Breast epithelium (tissue), 4 donors: ENCODE data around the gene ABHD10. TPM values are rescaled to one million over a fixed set of nuclear protein-coding genes. Genes with fewer than 3 reads are reported as not detected.

Experiments
- DNase-seq, 2 donors: peaks; one replicate each; pipeline ENCODE4 v3.0.0-alpha.2; 2019; ENCODE audit warnings: low spot score in 2 of 2
- H3K27ac ChIP-seq, 2 donors: fragments of 200-600 bp; sonication (generic) in 1 of 2; one replicate each; pipeline ENCODE4 v1.5.1; 2016 to 2019; ENCODE audit warnings: mild to moderate bottlenecking in 1 of 2
- H3K27me3 ChIP-seq, 2 donors: fragments of 200-600 bp; sonication (generic) in 1 of 2; one replicate each; pipeline versions ENCODE4 v1.5.1 to v1.6.0; 2017 to 2019; ENCODE audit warnings: control low read depth in 1 of 2, mild to moderate bottlenecking in 1 of 2
- H3K36me3 ChIP-seq: fragments of 200-600 bp; one replicate; pipeline ENCODE4 v1.5.1; 2019
- H3K4me1 ChIP-seq, 2 donors: fragments of 200-600 bp; sonication (generic); one replicate each; pipeline ENCODE4 v1.5.1; 2016 to 2019; ENCODE audit warnings: control low read depth in 1 of 2
- H3K4me3 ChIP-seq, 3 donors: fragments of 200-600 bp; sonication (generic); 1 replicate in 2 of 3; 2 replicates in 1 of 3; pipeline ENCODE4 v1.5.1; 2016 to 2019; ENCODE audit warnings: mild to moderate bottlenecking in 3 of 3, moderate library complexity in 2 of 3
- H3K9me3 ChIP-seq, 2 donors: fragments of 200-600 bp; sonication (generic) in 1 of 2; one replicate each; pipeline ENCODE4 v1.5.1; 2016 to 2019; ENCODE audit warnings: control low read depth in 1 of 2
- CTCF ChIP-seq, 3 donors: fragments of 450-650 bp; IDR thresholded peaks; one replicate each; pipeline ENCODE4 v1.5.1; 2016 to 2017; ENCODE audit warnings: antibody characterized with exemption in 3 of 3, mild to moderate bottlenecking in 3 of 3, moderate library complexity in 3 of 3
- POLR2A ChIP-seq: fragments of 450-650 bp; IDR thresholded peaks from one replicate; pipeline ENCODE4 v1.6.1; 2016; ENCODE audit warnings: antibody characterized with exemption, mild to moderate bottlenecking, moderate library complexity
- POLR2AphosphoS5 ChIP-seq, 3 donors: sonication (generic); formaldehyde crosslinking; IDR thresholded peaks; one replicate each; pipeline ENCODE4 v1.6.1; 2017; ENCODE audit warnings: antibody characterized with exemption in 3 of 3
- intact Hi-C: fragments of 100-400 bp; cut with DNase I; formaldehyde crosslinking; loops from one replicate; pipeline ENCODE4 v1.15.1; 2023; ENCODE audit warnings: low total_unique reads
- total RNA-seq, 3 donors: library from RNA; depleted of rRNA; stranded (reverse); fragments of >200 nt; gene quantifications; one replicate each; pipeline ENCODE4 v1.1.0, GENCODE V29; 2016

The ABHD10 gene
- total RNA-seq, 3 donors from 2014 or later, result 17.3 to 28.5 (median 22.6) TPM

GRCh38 chr3:112009670-112010069 lies 30.8 kb downstream of the ABHD10 start:
- Histone ChIP-seq H3K27me3 (no peaks in the 10 kb centered on the region), H3K4me1 (no peaks in the 10 kb centered on the region), H3K36me3 (no peaks in the 10 kb centered on the region), H3K27ac (no peak overlapping the region), H3K9me3 (no peaks in the 10 kb centered on the region), H3K4me3 (no peak overlapping the region)
- TF ChIP-seq POLR2A (no peak), POLR2AphosphoS5 (IDR thresholded peaks at IDR 0.05) (no peak), CTCF (IDR thresholded peaks at IDR 0.05) (no peak)
- intact Hi-C loops, result no loop called here
- no peak for DNase-seq

- intact Hi-C loops, result no loop called here
Measured at GRCh38 chr3:112010636-112011035, 31.8 kb downstream of the ABHD10 start.

GRCh38 chr3:112011376-112011940 lies 32.6 kb downstream of the ABHD10 start:
- H3K27ac ChIP-seq, result no peak overlapping the region
- no peak for DNase-seq
- intact Hi-C loops, result no loop called here
- H3K9me3 ChIP-seq, result no peaks in the 10 kb centered on the region
- no peak overlapping the region for H3K4me3 ChIP-seq
- H3K4me1 ChIP-seq, result no peaks in the 10 kb centered on the region
- H3K36me3 ChIP-seq, result no peaks in the 10 kb centered on the region
- no peak for TF ChIP-seq POLR2AphosphoS5 (IDR thresholded peaks at IDR 0.05)
- TF ChIP-seq POLR2A, result no peak
- no peak for TF ChIP-seq CTCF (IDR thresholded peaks at IDR 0.05)
- H3K27me3 ChIP-seq, result no peaks in the 10 kb centered on the region

More at GRCh38 chr3:112010636-112011035, 31.8 kb downstream of the ABHD10 start:
- H3K4me3 ChIP-seq, result no peak overlapping the region
- no peaks in the 10 kb centered on the region for H3K27me3 ChIP-seq
- no peak overlapping the region for H3K27ac ChIP-seq
- H3K4me1 ChIP-seq, result no peaks in the 10 kb centered on the region
- H3K9me3 ChIP-seq, result no peaks in the 10 kb centered on the region
- no peak for TF ChIP-seq CTCF (IDR thresholded peaks at IDR 0.05)
- no peak for TF ChIP-seq POLR2A
- no peak for TF ChIP-seq POLR2AphosphoS5 (IDR thresholded peaks at IDR 0.05)
- H3K36me3 ChIP-seq, result no peaks in the 10 kb centered on the region
- DNase-seq, result no peak

- no peak overlapping the region for H3K4me3 ChIP-seq
- no peaks in the 10 kb centered on the region for H3K36me3 ChIP-seq
- TF ChIP-seq POLR2AphosphoS5 (IDR thresholded peaks at IDR 0.05) (no peak), POLR2A (no peak), CTCF (IDR thresholded peaks at IDR 0.05) (no peak)
- no peaks in the 10 kb centered on the region for H3K9me3 ChIP-seq
- intact Hi-C loops, result no loop called here
- H3K27ac ChIP-seq, result no peak overlapping the region
- no peaks in the 10 kb centered on the region for H3K4me1 ChIP-seq
- no peaks in the 10 kb centered on the region for H3K27me3 ChIP-seq
- no peak for DNase-seq
Measured at GRCh38 chr3:112012205-112012992, 33.6 kb downstream of the ABHD10 start.

- H3K27ac ChIP-seq, result peak overlapping the region in 1 of 2 donors; percentile 9
- no peaks in the 10 kb centered on the region for H3K4me1 ChIP-seq
- no peak overlapping the region for H3K4me3 ChIP-seq
- intact Hi-C loops, result no loop called here
- no peaks in the 10 kb centered on the region for H3K27me3 ChIP-seq
- no peaks in the 10 kb centered on the region for H3K36me3 ChIP-seq
- TF ChIP-seq POLR2AphosphoS5 (IDR thresholded peaks at IDR 0.05), result no peak
- peak in 2 of 3 donors; percentile 49 to 58 for TF ChIP-seq CTCF (IDR thresholded peaks at IDR 0.05)
- DNase-seq, result peak in 1 of 2 donors; percentile 22
- H3K9me3 ChIP-seq, result no peaks in the 10 kb centered on the region
Measured at GRCh38 chr3:112013058-112013783, 34.4 kb downstream of the ABHD10 start.
